Skeletal muscle satellite cell (primary cell): ENCODE measurements around the gene HS3ST3A1.

ENCODE experiments used
- H3K27me3 ChIP-seq: 2 replicates; pipeline ENCODE4 v1.7.0; 2013; ENCODE audit warnings: low read length; ENCODE audit not compliant: control insufficient read depth, insufficient read depth
- H3K36me3 ChIP-seq: 2 replicates; pipeline ENCODE4 v1.7.0; 2013; ENCODE audit warnings: mild to moderate bottlenecking, control low read depth, low read length; ENCODE audit not compliant: insufficient read depth
- H3K4me1 ChIP-seq: 2 replicates; pipeline ENCODE4 v1.7.0; 2013; ENCODE audit warnings: low read length; ENCODE audit not compliant: control insufficient read depth, insufficient read depth
- H3K4me2 ChIP-seq: 2 replicates; pipeline ENCODE4 v1.7.0; 2013; ENCODE audit warnings: mild to moderate bottlenecking, low read length
- H3K4me3 ChIP-seq: 2 replicates; pipeline ENCODE4 v1.7.0; 2013; ENCODE audit warnings: low read length
- H3K9ac ChIP-seq: 2 replicates; pipeline ENCODE4 v1.7.0; 2013; ENCODE audit warnings: mild to moderate bottlenecking, low read depth, low read length, moderate library complexity
- H3K9me3 ChIP-seq: replicated peaks from 2 replicates; pipeline ENCODE4 v1.7.0; 2013; ENCODE audit warnings: mild to moderate bottlenecking, control low read depth, low read length

The HS3ST3A1 gene

DNA sequence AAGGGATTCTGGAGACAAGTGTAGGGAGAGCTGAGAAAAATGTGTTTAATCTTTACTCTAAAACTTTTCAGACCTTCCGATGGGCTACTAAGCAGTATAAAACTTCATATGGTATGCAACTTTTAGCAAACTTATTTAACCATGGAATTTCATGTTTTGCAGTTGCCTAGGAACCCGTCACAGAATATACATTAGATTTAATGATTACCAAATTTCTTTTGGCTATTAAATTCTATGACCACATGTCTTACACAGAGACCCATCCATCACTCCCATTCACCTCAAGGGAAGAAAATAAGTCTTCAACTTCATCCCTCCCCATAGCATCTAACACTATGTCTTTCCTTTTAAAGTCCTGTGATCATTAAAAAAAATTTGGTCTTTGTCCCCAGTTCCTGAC, 54.9 kb downstream of the HS3ST3A1 start:
- peaks cover 7% of the 10 kb centered on the region for H3K36me3 ChIP-seq
- no peak overlapping the region for H3K9ac ChIP-seq
- no peak overlapping the region for H3K4me2 ChIP-seq
- no peak overlapping the region for H3K4me3 ChIP-seq
- no peaks in the 10 kb centered on the region for H3K9me3 ChIP-seq
- H3K27me3 ChIP-seq: no peaks in the 10 kb centered on the region
- H3K4me1 ChIP-seq: peaks cover 30% of the 10 kb centered on the region

- H3K9me3 ChIP-seq: no peaks in the 10 kb centered on the region
- H3K4me3 ChIP-seq: no peak overlapping the region
- no peaks in the 10 kb centered on the region for H3K27me3 ChIP-seq
Observed at GRCh38 chr17:13545941-13546340, 55.8 kb downstream of the HS3ST3A1 start.

GRCh38 chr17:13544765-13545164, 57.0 kb downstream of the HS3ST3A1 start:
- Histone ChIP-seq H3K4me3 (peak overlapping the region; percentile 11), H3K36me3 (peaks cover 7% of the 10 kb centered on the region), H3K27me3 (no peaks in the 10 kb centered on the region)

More at GRCh38 chr17:13545941-13546340, 55.8 kb downstream of the HS3ST3A1 start:
- H3K36me3 ChIP-seq: peaks cover 7% of the 10 kb centered on the region
- no peak overlapping the region for H3K9ac ChIP-seq
- H3K4me2 ChIP-seq: no peak overlapping the region
- peaks cover 38% of the 10 kb centered on the region for H3K4me1 ChIP-seq

DNA sequence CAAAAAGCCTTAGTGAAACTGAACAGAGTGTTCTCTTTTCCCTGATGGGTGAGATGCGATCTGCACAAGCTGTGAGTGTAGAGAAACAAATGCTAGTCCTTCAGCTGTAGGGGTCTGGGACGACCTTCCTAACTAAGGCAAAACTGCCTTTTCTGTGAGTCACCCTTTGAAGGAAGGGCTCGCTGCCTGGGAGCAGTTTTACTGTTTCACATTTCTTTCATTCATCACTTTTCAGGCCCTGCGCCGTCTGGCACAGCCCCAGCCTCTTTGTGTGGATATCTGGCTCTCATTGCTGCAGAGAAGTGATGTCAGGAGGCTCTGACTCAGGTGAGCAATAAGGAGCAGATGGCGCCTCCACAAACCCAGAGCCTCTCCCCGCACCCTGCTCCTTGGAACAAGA, 57.4 kb downstream of the HS3ST3A1 start:
- Histone ChIP-seq H3K9me3 (no peaks in the 10 kb centered on the region), H3K36me3 (peaks cover 7% of the 10 kb centered on the region), H3K27me3 (no peaks in the 10 kb centered on the region), H3K9ac (peak overlapping the region; percentile 52), H3K4me1 (peaks cover 46% of the 10 kb centered on the region), H3K4me3 (peak overlapping the region; percentile 11), H3K4me2 (peak overlapping the region; percentile 64)

More at GRCh38 chr17:13544765-13545164, 57.0 kb downstream of the HS3ST3A1 start:
- no peaks in the 10 kb centered on the region for H3K9me3 ChIP-seq
- peak overlapping the region; percentile 52 for H3K9ac ChIP-seq
- H3K4me2 ChIP-seq: peak overlapping the region; percentile 64
- peaks cover 44% of the 10 kb centered on the region for H3K4me1 ChIP-seq

- Histone ChIP-seq H3K4me2 (no peak overlapping the region), H3K27me3 (no peaks in the 10 kb centered on the region), H3K4me1 (peaks cover 53% of the 10 kb centered on the region), H3K9me3 (peaks cover 8% of the 10 kb centered on the region), H3K9ac (no peak overlapping the region), H3K36me3 (peaks cover 3% of the 10 kb centered on the region), H3K4me3 (no peak overlapping the region)
Observed at GRCh38 chr17:13542636-13543035, 59.1 kb downstream of the HS3ST3A1 start.

DNA sequence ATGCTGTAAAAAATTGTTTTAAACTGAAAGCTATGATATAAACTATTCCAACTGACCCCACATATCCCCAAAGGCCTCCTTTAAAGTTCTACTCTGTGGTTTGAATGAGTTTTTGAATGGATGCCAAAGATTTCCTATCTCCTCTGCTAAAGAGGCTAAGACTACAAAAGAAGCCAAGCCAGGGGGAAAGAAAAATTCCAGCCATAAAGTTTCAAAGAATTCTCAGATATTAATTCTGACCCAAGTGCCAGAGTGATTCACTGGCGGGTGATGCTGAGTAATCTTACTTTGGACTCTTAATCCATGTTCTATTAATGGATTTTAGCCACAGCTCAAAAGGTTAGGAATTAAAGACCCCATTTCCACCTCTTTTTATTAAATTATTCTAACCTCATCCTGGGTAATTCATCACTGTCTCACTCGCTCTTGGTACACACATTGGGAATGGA, 60.7 kb downstream of the HS3ST3A1 start:
- H3K4me3 ChIP-seq: peak overlapping the region; percentile 3
- peaks cover 58% of the 10 kb centered on the region for H3K4me1 ChIP-seq
- H3K9ac ChIP-seq: peak overlapping the region; percentile 63
- H3K4me2 ChIP-seq: peak overlapping the region; percentile 41
- no peaks in the 10 kb centered on the region for H3K27me3 ChIP-seq
- H3K9me3 ChIP-seq: peaks cover 8% of the 10 kb centered on the region
- peaks cover 3% of the 10 kb centered on the region for H3K36me3 ChIP-seq

GRCh38 chr17:13540546-13540945, 61.2 kb downstream of the HS3ST3A1 start:
- no peaks in the 10 kb centered on the region for H3K27me3 ChIP-seq
- H3K9me3 ChIP-seq: peaks cover 8% of the 10 kb centered on the region
- H3K36me3 ChIP-seq: peaks cover 3% of the 10 kb centered on the region
- peak overlapping the region; percentile 63 for H3K9ac ChIP-seq
- H3K4me1 ChIP-seq: peaks cover 58% of the 10 kb centered on the region
- H3K4me3 ChIP-seq: no peak overlapping the region
- H3K4me2 ChIP-seq: peak overlapping the region; percentile 41

GRCh38 chr17:13539421-13539820, 62.3 kb downstream of the HS3ST3A1 start:
- Histone ChIP-seq H3K9me3 (peaks cover 8% of the 10 kb centered on the region), H3K4me1 (peaks cover 49% of the 10 kb centered on the region), H3K36me3 (peaks cover 3% of the 10 kb centered on the region), H3K27me3 (no peaks in the 10 kb centered on the region), H3K4me2 (no peak overlapping the region), H3K9ac (no peak overlapping the region), H3K4me3 (no peak overlapping the region)

- Histone ChIP-seq H3K36me3 (peaks cover 3% of the 10 kb centered on the region), H3K9ac (no peak overlapping the region), H3K4me1 (peaks cover 44% of the 10 kb centered on the region), H3K9me3 (peaks cover 8% of the 10 kb centered on the region), H3K4me3 (no peak overlapping the region), H3K27me3 (no peaks in the 10 kb centered on the region), H3K4me2 (no peak overlapping the region)
Observed at GRCh38 chr17:13538841-13539411, 62.8 kb downstream of the HS3ST3A1 start.

- H3K4me2 ChIP-seq: peak overlapping the region; percentile 8
- H3K4me1 ChIP-seq: peaks cover 37% of the 10 kb centered on the region
- H3K36me3 ChIP-seq: peaks cover 3% of the 10 kb centered on the region
- no peak overlapping the region for H3K4me3 ChIP-seq
- no peak overlapping the region for H3K9ac ChIP-seq
- H3K9me3 ChIP-seq: peaks cover 8% of the 10 kb centered on the region
- no peaks in the 10 kb centered on the region for H3K27me3 ChIP-seq
Observed at GRCh38 chr17:13537871-13538643, 63.7 kb downstream of the HS3ST3A1 start.

DNA sequence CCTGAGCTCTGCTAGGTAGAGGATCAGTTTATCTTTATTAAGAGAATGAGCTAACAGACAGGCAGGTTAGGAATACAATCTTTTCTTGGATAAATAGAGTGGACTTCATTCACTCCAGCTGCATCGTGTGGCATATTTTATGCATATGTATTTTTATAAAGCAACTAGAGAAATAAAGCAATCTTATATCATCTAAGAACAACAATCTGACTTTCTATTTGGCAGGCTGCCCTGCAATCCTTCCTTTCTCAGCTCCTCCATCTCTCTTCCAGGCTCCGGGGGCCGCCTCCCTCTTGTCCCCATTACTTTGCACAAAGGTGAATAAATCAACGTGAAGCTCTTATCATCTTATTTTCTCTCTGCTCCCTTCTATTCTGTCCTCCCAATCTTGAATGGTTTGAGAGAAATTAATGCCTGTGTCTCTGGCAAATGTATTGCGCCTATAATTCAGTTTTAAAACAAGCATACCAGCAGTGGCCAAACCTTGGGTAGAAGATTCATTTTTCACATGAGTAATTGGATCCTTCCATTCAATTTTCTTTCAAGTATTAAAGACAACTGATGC, 64.5 kb downstream of the HS3ST3A1 start:
- H3K4me3 ChIP-seq: no peak overlapping the region

More for the DNA sequence above, 64.5 kb downstream of the HS3ST3A1 start:
- Histone ChIP-seq H3K36me3 (peaks cover 3% of the 10 kb centered on the region), H3K9me3 (peaks cover 8% of the 10 kb centered on the region), H3K4me2 (no peak overlapping the region), H3K4me1 (peaks cover 34% of the 10 kb centered on the region), H3K9ac (no peak overlapping the region), H3K27me3 (no peaks in the 10 kb centered on the region)
